Hepatic stellate cell (primary cell): ENCODE data around the gene BAAT.
"Not testable (repeated sequence)": the region's sequence is repeated elsewhere in the genome, so short reads cannot be mapped to it uniquely, and the experiment has no call there.

ENCODE experiments used
- DNase-seq: peaks from one replicate; pipeline ENCODE4 v3.0.0; 2011; ENCODE audit warnings: low spot score

Gene BAAT

DNA sequence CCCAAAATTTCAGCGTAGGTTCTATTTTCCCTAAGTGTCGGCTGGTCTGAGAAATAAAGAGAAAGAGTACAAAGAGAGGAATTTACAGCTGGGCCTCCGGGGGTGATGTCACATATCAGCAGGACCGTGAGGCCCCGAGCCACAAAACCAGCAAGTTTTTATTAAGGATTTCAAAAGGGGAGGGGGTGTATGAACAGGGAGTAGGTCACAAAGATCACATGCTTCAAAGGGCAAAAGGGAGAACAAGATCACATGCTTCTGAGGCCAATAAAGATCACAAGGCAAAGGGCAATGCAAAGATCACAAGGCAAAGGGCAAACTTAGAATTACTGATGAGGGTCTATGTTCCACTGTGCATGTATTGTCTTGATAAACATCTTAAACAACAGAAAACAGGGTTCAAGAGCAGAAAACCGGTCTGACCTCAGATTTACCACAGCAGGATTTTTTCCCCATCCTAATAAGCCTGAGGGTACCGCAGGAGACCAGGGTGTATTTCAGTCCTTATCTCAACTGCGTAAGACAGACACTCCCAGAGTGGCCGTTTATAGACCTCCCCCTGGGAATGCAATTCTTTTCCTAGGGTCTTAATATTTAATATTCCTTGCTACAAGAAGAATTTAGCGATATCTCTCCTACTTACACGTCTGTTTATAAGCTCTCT, at the start of gene BAAT:
Gene BAAT (minus strand): TSS at position 134 of the 664 bp plus-strand sequence. CDS start 13,602 bp downstream, outside the sequence.
- not testable (repeated sequence) for DNase-seq

DNA sequence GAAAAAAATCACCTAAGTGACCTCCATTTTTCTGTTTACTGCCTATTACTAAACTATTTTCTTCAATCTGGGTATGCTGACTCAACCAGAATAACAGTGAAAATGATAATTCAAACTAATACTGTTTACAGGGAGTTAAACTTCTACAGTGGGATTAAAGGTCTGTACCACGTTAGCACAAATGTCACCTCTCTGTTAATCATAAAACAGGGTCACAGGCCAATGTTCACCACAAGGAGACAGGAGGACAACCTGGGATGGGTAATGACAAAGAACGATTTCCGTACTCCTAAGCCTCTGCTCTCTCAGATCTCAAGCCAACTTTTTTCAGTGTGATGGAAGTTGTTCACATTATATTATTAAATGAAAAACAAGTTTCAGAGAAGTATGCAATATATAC, 48.4 kb upstream of the BAAT start:
- DNase-seq, result no peak

- DNase-seq, result no peak
Observed at GRCh38 chr9:101432740-101433139, 47.9 kb upstream of the BAAT start.

DNA sequence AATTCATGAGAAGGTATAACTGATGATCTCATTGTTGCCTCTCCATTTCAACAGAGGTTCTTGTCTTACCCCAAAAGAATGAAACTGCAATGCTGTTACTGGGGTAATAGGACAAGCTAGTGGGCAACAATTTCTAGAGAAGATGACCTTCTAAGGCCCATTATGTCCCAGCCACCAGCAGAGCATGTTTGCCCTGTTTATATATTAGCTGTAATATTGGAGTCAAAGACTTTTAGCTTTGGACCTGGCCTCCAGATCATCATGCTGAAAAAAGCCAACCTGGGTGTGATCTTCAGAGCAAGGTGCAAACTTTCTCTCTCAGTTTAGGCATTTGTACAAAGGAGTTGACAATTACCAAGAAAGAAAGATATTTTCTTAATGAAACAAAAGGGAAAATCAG, 47.4 kb upstream of the BAAT start:
- no peak for DNase-seq

GRCh38 chr9:101429736-101430135, 44.9 kb upstream of the BAAT start:
- no peak for DNase-seq

DNA sequence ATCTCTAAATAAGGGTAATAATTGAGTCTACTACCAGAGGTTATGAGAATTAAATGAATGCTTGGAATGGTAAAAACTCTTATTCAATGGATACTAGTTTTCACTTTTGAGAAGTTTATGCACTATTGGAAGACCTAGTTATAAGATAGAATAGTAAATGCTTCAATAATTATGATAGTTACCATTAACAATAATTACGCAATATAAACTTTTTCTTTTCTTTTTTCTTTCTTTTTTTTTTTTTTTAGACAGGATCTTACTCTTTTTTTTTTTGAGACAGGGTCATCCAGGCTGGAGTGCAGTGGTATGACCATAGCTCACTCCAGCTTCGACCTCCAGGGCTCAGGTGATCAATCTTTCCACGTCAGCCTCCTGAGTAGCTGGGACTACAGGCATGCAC, 44.1 kb upstream of the BAAT start:
- DNase-seq, result no peak

GRCh38 chr9:101427957-101428655, 43.3 kb upstream of the BAAT start:
- no peak for DNase-seq

DNA sequence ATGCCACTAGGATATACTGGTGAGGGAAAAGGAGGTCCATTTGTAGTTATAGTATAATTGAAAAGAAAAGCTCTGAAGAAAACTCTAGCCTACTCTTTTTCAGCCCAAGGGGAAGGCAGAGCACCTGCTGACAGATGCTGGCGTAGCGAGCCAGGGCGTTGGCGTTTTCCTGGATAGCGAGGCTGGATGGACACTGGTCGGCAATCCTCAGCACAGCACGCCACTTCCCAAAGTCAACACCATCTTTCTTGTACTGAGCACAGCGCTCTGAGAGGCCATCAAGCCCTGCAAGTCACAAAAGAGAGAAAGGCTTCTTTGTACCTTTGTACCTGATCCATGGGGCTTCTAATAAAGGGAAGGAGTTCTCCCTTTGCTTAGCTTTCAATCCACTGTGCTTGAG, 42.6 kb upstream of the BAAT start:
- no peak for DNase-seq

DNA sequence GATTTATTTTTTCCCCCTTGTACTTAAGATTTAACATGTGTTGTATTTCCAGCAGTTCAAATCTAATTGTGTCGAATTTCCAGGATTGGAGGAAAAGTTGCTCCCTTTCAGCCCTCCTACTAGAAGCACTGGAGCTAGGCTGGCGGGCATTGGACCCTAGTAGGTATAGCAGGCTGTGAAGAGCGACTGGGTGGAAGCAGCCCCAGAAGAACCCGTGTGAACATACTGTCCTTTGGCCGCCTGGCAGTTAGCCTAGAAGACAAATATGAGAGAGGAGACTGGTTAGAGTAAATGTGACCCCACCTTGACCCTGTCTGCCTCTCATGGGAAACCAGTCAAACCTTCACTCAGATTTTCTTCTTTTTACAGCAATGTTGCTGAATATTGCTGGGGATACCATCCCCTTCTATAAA, 36.9 kb upstream of the BAAT start:
- DNase-seq, result no peak

- DNase-seq, result no peak
Observed at GRCh38 chr9:101419863-101420262, 35.1 kb upstream of the BAAT start.

GRCh38 chr9:101418518-101419430, 34.0 kb upstream of the BAAT start:
- DNase-seq, result no peak

- no peak for DNase-seq
Observed at GRCh38 chr9:101417977-101418376, 33.2 kb upstream of the BAAT start.

GRCh38 chr9:101417389-101417788, 32.6 kb upstream of the BAAT start:
- no peak for DNase-seq

DNA sequence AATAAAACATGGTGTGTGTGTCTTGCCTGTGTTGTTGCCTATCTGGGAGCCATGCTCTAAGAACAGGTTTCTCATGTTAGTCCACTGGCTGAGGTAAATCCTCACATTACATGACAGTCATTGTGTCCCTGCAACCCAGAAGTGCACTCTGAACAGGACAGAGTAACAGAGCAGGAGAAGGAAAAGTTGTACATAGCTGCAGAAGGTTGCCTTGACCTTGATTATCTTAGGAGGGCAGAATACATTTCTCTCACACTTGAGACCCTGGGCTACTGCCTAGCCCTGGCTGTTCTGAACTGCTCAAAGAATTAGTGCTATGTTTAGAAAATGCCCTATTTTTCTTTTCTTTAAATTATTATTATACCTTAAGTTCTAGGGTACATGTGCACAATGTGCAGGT, 30.8 kb upstream of the BAAT start:
- no peak for DNase-seq

- no peak for DNase-seq
Observed at GRCh38 chr9:101414839-101415238, 30.0 kb upstream of the BAAT start.

- DNase-seq, result no peak
Observed at GRCh38 chr9:101409079-101409477, 24.3 kb upstream of the BAAT start.

- no peak for DNase-seq
Observed at GRCh38 chr9:101408374-101409078, 23.7 kb upstream of the BAAT start.

GRCh38 chr9:101403516-101404285, 18.9 kb upstream of the BAAT start:
- no peak for DNase-seq

GRCh38 chr9:101400120-101400519, 15.3 kb upstream of the BAAT start:
- DNase-seq, result no peak

- no peak for DNase-seq
Observed at GRCh38 chr9:101399643-101399970, 14.8 kb upstream of the BAAT start.

GRCh38 chr9:101398930-101399642, 14.3 kb upstream of the BAAT start:
- DNase-seq, result no peak
